Measurements from ENCODE around the gene RASGRP4.
"Not testable (repeated sequence)": the region's sequence is repeated elsewhere in the genome, so short reads cannot be mapped to it uniquely, and the experiment has no call there.

RASGRP4 gene

DNA sequence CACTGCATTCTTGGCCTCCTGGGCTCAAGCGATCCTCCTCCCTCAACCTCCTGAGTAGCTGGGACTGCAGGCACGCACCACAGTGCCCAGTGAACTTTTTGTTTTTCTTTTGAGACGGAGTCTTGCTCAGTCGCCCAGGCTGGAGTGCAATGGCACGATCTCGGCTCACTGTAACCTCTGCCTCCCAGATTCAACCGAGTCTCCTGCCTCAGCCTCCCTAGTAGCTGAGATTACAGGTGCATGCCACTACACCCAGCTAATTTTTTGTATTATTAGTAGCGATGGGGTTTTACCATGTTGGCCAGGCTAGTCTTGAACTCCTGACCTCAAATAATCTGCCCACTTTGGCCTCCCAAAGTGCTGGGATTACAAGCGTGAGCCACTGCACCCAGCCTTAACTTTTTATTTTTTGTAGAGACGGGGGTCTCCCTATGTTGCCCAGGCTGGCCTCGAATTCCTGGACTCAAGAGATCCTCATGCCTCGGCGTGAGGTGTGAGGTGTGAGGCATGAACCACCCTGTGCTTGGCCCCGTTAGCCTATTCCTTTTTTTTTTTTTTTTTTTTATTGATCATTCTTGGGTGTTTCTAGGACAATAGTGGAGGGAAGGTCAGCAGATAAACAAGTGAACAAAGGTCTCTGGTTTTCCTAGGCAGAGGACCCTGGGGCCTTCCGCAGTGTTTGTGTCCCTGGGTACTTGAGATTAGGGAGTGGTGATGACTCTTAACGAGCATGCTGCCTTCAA is 62.9 kb downstream of the RASGRP4 start:
- not testable (repeated sequence) for H3K18ac ChIP-seq (ENCODE audit: low read length); H2AFZ ChIP-seq (ENCODE audit: insufficient read depth, low read length, poor library complexity); DNase-seq; H4K91ac ChIP-seq (ENCODE audit: low read depth, low read length); H3K9ac ChIP-seq (ENCODE audit: low read length); H3K23ac ChIP-seq (ENCODE audit: low read length); H4K12ac ChIP-seq (ENCODE audit: low read depth, low read length); H3K4me1 ChIP-seq (ENCODE audit: control insufficient read depth in 1 of 2, insufficient read depth in 2 of 2, low read length in 2 of 2); H2BK12ac ChIP-seq (ENCODE audit: low read length); H4K8ac ChIP-seq (ENCODE audit: low read depth, low read length); H3K36me3 ChIP-seq (ENCODE audit: control insufficient read depth in 1 of 2, insufficient read depth in 2 of 2, low read length in 2 of 2); H3K4ac ChIP-seq (ENCODE audit: low read depth, low read length); H2BK5ac ChIP-seq (ENCODE audit: low read depth, low read length, poor library complexity); H3K14ac ChIP-seq (ENCODE audit: low read length); H3K79me1 ChIP-seq (ENCODE audit: low read length); H3K27me3 ChIP-seq (ENCODE audit: insufficient read depth, low read length); H2BK120ac ChIP-seq (ENCODE audit: insufficient read depth, low read length, poor library complexity); H3K79me2 ChIP-seq (ENCODE audit: control insufficient read depth, insufficient read depth, low read length, poor library complexity); H3K9me3 ChIP-seq (ENCODE audit: insufficient read depth, low read depth, low read length); H3K27ac ChIP-seq (ENCODE audit: low read depth, low read length); H2AK5ac ChIP-seq (ENCODE audit: low read length); H3K4me3 ChIP-seq (ENCODE audit: low read depth, low read length)
- WGBS (ENCODE audit: extremely low coverage, insufficient coverage, insufficient read length): no CpG with 5 or more reads among the region's 16 CpGs
- H3K4me2 ChIP-seq (ENCODE audit: low read length): peak overlapping the region; percentile 94

DNA sequence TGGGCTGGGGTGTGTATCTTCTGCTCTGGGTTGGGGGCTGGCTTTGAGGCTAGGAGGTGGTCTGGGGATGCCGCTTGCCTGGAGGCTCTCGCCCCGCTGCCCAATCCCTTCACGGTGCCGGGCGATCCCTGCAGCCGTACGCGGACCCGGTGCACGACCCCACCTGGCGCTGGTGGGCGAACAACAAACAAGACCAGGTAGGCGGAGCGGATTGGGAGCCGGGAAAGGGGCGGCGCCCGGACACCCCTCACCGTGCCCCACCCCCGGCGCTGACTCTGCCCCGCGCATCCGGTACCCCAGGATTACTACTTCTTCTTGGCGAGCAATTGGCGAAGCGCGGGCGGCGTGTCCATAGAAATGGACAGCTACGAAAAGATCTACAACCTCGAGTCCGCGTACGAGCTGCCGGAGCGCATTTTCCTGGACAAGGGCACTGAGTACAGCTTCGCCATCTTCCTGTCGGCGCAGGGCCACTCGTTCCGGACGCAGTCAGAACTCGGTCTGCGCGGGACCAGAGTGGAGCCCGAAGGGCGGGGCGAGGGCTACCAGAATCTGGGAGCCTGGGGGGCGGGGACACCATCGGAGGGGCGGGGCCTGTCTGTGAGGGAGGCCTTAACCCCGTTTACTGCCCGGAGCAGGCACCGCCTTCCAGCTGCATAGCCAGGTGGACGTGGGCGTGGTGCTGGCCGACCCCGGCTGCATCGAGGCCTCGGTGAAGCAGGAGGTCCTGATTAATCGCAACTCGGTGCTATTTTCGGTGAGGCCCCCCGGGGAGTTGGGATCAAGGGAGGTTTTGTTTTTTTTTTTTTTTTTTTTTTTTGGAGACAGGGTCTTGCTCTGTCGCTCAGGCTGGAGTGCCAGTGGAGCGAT is 63.7 kb downstream of the RASGRP4 start:
- Histone ChIP-seq H3K23ac (ENCODE audit: low read length) (no peak overlapping the region), H2BK12ac (ENCODE audit: low read length) (no peak overlapping the region), H3K36me3 (ENCODE audit: control insufficient read depth in 1 of 2, insufficient read depth in 2 of 2, low read length in 2 of 2) (no peaks in the 10 kb centered on the region), H3K9ac (ENCODE audit: low read length) (no peak overlapping the region), H3K4me1 (ENCODE audit: control insufficient read depth in 1 of 2, insufficient read depth in 2 of 2, low read length in 2 of 2) (peaks cover 4 to 9% of the 10 kb centered on the region in 2 experiments), H3K18ac (ENCODE audit: low read length) (peak overlapping the region; percentile 61), H4K12ac (ENCODE audit: low read depth, low read length) (peak overlapping the region; percentile 6), H3K9me3 (ENCODE audit: insufficient read depth, low read depth, low read length) (peaks cover 4% of the 10 kb centered on the region), H4K91ac (ENCODE audit: low read depth, low read length) (no peak overlapping the region), H4K8ac (ENCODE audit: low read depth, low read length) (peak overlapping the region; percentile 64), H3K4ac (ENCODE audit: low read depth, low read length) (no peak overlapping the region), H2AFZ (ENCODE audit: insufficient read depth, low read length, poor library complexity) (peak overlapping the region; percentile 97), H3K79me2 (ENCODE audit: control insufficient read depth, insufficient read depth, low read length, poor library complexity) (no peaks in the 10 kb centered on the region), H3K79me1 (ENCODE audit: low read length) (peaks cover 4% of the 10 kb centered on the region), H3K27me3 (ENCODE audit: insufficient read depth, low read length) (peaks cover 3% of the 10 kb centered on the region), H3K4me2 (ENCODE audit: low read length) (peak overlapping the region; percentile 94), H2AK5ac (ENCODE audit: low read length) (no peak overlapping the region), H2BK120ac (ENCODE audit: insufficient read depth, low read length, poor library complexity) (no peak overlapping the region), H2BK5ac (ENCODE audit: low read depth, low read length, poor library complexity) (no peak overlapping the region), H3K27ac (ENCODE audit: low read depth, low read length) (no peak overlapping the region), H3K14ac (ENCODE audit: low read length) (peak overlapping the region; percentile 5), H3K4me3 (ENCODE audit: low read depth, low read length) (peak overlapping the region; percentile 74)
- DNase-seq: peak; percentile 63 to 65
- no CpG with 5 or more reads among the region's 68 CpGs for WGBS (ENCODE audit: extremely low coverage, insufficient coverage, insufficient read length)

DNA sequence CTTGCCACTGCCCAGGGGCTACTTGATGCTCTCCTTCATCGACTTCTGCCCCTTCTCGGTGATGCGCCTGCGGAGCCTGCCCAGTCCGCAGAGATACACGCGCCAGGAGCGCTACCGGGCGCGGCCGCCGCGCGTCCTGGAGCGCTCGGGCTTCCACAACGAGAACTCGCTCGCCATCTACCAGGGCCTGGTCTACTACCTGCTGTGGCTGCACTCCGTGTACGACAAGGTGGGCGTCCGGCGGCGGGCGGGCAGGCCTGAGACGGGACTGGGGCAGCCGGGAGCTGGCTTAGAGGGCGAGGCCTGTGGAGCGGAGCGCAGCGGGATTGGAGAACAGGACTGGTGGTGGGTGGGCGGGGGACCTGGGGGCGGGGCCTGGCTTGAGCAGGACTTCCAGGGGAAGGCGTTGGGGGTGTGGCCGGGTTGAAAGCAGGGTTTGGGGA is 64.4 kb downstream of the RASGRP4 start:
- Histone ChIP-seq H3K4me1 (ENCODE audit: control insufficient read depth in 1 of 2, insufficient read depth in 2 of 2, low read length in 2 of 2) (peaks cover 4 to 9% of the 10 kb centered on the region in 2 experiments), H3K23ac (ENCODE audit: low read length) (no peak overlapping the region), H2AFZ (ENCODE audit: insufficient read depth, low read length, poor library complexity) (peak overlapping the region; percentile 97), H4K12ac (ENCODE audit: low read depth, low read length) (no peak overlapping the region), H4K8ac (ENCODE audit: low read depth, low read length) (no peak overlapping the region), H2BK5ac (ENCODE audit: low read depth, low read length, poor library complexity) (no peak overlapping the region), H3K4me3 (ENCODE audit: low read depth, low read length) (peak overlapping the region; percentile 74), H3K9ac (ENCODE audit: low read length) (peak overlapping the region; percentile 42), H2BK12ac (ENCODE audit: low read length) (no peak overlapping the region), H3K79me1 (ENCODE audit: low read length) (peaks cover 4% of the 10 kb centered on the region), H3K27ac (ENCODE audit: low read depth, low read length) (no peak overlapping the region), H3K36me3 (ENCODE audit: control insufficient read depth in 1 of 2, insufficient read depth in 2 of 2, low read length in 2 of 2) (no peaks in the 10 kb centered on the region), H2AK5ac (ENCODE audit: low read length) (no peak overlapping the region), H3K18ac (ENCODE audit: low read length) (no peak overlapping the region), H3K14ac (ENCODE audit: low read length) (no peak overlapping the region), H3K4ac (ENCODE audit: low read depth, low read length) (no peak overlapping the region), H3K4me2 (ENCODE audit: low read length) (peak overlapping the region; percentile 94), H4K91ac (ENCODE audit: low read depth, low read length) (no peak overlapping the region), H3K27me3 (ENCODE audit: insufficient read depth, low read length) (peaks cover 3% of the 10 kb centered on the region), H3K79me2 (ENCODE audit: control insufficient read depth, insufficient read depth, low read length, poor library complexity) (no peaks in the 10 kb centered on the region), H2BK120ac (ENCODE audit: insufficient read depth, low read length, poor library complexity) (no peak overlapping the region), H3K9me3 (ENCODE audit: insufficient read depth, low read depth, low read length) (peaks cover 4% of the 10 kb centered on the region)
- WGBS (ENCODE audit: extremely low coverage, insufficient coverage, insufficient read length): no CpG with 5 or more reads among the region's 37 CpGs
- DNase-seq: peak; percentile 55 to 73

DNA sequence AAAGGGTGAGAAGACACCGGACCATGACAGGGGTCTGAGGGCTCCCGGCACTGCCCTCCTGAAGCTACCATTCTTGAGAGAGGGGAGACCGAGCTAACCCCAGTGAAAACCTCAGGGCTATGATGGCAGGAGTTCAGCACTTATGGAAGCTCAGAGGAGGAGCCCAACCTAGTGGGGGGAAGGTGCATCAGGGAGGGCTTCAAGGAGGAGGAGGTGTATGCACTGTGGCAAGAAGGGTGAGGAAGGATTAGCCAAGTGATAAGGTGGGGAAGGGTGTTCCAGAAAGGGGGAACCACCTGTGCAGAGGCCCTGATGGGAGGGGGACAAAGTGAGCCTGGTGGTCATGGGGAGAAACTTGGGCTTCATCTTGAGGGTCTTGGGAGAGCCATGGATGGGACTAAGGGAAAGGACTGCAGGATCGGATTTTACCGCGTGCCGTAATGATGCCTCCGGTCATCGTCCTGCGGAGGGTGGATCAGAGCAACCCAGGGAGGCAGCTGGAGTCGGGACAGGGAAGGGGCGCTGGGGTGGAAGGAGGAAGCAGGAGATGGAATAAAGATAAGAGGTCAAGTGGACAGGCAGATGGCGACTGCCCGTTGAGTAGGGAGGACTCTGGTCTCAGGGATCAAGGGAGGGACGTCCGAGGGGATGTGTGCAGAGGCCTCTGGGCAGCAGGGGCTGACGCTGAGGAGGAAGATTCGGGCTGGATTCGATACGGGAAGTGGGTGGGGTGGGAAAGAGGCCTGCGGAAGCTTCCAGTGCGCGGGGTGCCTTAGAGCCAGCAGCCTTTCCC is 65.0 kb downstream of the RASGRP4 start:
- WGBS (ENCODE audit: extremely low coverage, insufficient coverage, insufficient read length): no CpG with 5 or more reads among the region's 23 CpGs
- H3K4me1 ChIP-seq (ENCODE audit: control insufficient read depth in 1 of 2, insufficient read depth in 2 of 2, low read length in 2 of 2): peaks cover 4 to 9% of the 10 kb centered on the region in 2 experiments

More for the DNA sequence above, 65.0 kb downstream of the RASGRP4 start:
- Histone ChIP-seq H3K9ac (ENCODE audit: low read length) (no peak overlapping the region), H3K4me2 (ENCODE audit: low read length) (peak overlapping the region; percentile 94), H3K4ac (ENCODE audit: low read depth, low read length) (no peak overlapping the region), H2BK120ac (ENCODE audit: insufficient read depth, low read length, poor library complexity) (no peak overlapping the region), H2BK12ac (ENCODE audit: low read length) (no peak overlapping the region), H2BK5ac (ENCODE audit: low read depth, low read length, poor library complexity) (no peak overlapping the region), H3K23ac (ENCODE audit: low read length) (no peak overlapping the region), H4K91ac (ENCODE audit: low read depth, low read length) (no peak overlapping the region), H2AK5ac (ENCODE audit: low read length) (no peak overlapping the region), H3K14ac (ENCODE audit: low read length) (no peak overlapping the region), H4K12ac (ENCODE audit: low read depth, low read length) (no peak overlapping the region), H3K79me2 (ENCODE audit: control insufficient read depth, insufficient read depth, low read length, poor library complexity) (no peaks in the 10 kb centered on the region), H4K8ac (ENCODE audit: low read depth, low read length) (no peak overlapping the region), H3K27ac (ENCODE audit: low read depth, low read length) (no peak overlapping the region), H3K79me1 (ENCODE audit: low read length) (peaks cover 4% of the 10 kb centered on the region), H3K36me3 (ENCODE audit: control insufficient read depth in 1 of 2, insufficient read depth in 2 of 2, low read length in 2 of 2) (no peaks in the 10 kb centered on the region), H2AFZ (ENCODE audit: insufficient read depth, low read length, poor library complexity) (peak overlapping the region; percentile 38), H3K18ac (ENCODE audit: low read length) (no peak overlapping the region), H3K4me3 (ENCODE audit: low read depth, low read length) (peak overlapping the region; percentile 66), H3K27me3 (ENCODE audit: insufficient read depth, low read length) (peaks cover 3% of the 10 kb centered on the region), H3K9me3 (ENCODE audit: insufficient read depth, low read depth, low read length) (peaks cover 4% of the 10 kb centered on the region)
- DNase-seq: no peak
